NCI-H774 (cell line): ENCODE results near the gene RBM39.
"Not testable (repeated sequence)": the region's sequence is repeated elsewhere in the genome, so short reads cannot be mapped to it uniquely, and the experiment has no call there.

ENCODE experiments used
- DNase-seq: peaks from one replicate; lab custom pipeline; 2025; lab: John Stamatoyannopoulos, UW

RBM39 gene

DNA sequence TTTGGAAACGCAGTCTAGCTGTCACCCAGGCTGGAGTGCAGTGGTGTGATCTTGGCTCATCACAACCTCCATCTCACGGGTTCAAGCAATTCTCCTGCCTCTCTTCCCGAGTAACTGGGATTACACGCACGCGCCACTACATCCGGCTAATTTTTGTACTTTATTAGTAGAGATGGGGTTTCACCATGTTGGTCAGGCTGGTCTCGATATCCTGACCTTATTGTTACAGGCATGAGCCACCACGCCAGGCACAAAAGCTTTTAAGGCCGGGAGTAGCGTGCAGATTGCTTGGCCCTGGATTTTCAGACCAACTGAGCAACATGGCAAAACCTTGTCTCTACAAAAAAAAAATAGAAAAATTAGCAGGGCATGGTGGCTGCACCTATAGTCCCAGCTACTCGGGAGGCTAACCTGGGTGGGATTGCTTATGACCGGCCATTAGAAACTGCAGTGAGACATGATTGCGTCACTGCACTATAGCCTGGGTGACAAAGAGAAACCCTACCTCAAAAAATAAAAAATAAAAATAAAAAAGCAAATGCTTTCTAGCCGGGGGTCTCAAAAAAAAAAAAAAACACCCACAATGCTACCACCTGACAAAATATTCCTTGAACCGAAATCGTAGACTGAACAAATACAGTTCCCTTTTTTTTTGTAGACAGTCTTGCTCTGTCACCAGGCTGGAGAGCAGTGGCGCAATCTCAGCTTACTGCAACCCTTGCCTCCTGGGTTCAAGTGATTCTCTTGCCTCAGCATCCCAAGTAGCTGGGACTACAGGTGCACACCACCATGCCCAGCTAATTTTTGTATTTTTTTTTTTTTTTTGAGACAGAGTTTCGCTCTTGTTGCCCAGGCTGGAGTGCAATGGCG is 15.0 kb downstream of the RBM39 start:
- DNase-seq = no peak

DNA sequence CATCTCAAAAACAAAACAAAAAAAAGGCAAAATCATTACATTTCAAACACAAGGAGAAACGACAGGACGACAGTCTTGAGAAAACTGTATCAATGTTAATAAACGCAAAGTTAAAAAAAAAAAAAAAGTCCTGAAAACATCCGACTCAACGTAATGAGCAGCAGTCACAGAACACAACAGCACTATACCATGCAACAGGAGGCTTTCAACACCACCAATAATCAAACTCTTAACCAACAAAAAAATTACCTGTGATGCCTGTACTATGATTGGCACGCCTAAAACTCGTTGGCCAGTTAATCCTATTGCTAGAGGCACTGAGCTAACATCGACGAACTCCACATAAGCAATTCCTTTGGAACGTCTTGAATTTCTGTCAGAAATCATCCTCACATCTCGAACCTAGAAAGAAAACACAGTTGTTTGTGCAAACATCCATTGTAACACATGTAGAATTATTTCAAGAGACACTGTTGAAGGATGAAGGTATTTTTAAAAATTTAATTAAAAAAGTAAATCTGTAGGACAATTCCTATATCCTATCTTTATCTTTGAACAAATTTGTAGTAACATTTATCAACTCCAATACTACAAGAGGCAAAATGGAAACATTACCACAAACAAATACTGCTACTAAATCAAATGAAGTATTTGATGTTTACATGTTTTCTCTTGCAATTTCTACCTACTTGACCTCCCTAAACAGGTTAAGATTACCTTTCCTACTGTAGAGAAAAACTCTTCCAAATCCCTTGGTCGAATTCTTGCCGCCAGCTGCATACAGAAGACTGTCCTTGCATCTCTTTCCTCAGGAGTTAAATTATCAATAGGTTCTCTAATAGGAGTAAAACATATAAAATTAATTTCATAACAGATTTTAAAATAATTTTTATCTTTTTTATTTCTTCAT is 17.5 kb downstream of the RBM39 start:
- no peak for DNase-seq

DNA sequence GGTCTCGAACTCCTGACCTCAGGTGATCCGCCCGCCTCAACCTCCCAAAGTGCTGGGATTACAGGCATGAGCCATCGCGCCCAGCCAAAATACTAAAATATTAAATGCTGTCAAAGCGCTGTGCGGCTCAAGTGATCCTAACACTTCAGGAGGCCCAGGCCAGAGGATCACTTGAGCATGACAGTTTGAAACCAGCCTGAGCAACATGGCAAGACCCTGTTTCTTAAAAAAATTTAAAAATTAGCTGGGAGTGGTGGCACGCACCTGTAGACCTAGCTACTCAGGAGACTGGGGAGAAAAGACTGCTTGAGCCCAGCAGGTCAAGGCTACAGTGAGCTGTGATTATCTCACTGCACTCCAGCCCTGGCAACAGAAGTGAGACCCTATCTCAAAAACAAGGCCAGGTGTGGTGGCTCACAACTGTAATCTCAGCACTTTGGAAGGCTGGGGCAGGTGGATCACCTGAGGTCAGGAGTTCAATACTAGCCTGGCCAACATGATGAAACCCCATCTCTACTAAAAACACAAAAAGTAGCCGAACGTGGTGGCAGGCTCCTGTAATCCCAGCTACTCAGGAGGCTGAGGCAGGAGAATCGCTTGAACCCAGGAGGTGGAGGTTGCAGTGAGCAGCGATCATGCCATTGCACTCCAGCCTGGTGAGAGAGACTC is 18.3 kb downstream of the RBM39 start:
- DNase-seq = not testable (repeated sequence)

DNA sequence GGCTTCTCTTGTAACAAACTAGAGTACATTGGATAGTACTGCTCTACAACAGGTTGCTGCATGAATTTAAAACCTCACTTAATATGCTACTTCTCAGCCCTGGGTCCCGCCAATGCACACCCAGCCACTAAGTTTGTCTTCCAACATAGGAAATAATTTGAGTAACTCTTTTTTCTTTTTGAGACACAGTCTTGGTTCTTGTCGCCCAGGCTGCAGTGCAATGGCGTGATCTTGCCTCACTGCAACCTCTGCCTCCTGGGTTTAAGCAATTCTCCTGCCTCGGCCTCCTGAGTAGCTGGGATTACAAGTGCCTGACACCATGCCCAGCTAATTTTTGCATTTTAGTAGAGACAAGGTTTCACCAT is 18.8 kb downstream of the RBM39 start:
- DNase-seq = not testable (repeated sequence)

DNA sequence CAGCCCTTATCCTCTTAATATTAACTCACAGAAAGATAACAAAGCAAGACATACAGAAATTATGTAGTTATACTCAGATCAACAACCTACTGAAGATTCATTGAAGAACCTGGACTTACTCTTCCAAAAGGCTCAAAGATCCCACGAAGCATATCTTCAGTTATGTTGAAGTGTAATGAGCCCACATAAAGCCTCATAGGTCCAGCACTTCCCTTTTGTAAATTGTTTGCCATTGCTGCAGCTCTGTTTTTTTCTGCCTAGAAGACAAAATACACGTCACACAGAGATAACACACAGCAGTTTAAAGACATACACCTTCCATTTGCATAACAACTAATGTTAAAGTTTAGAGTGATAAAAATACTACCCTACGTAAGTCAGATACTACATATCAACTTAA is 20.4 kb downstream of the RBM39 start:
- DNase-seq = no peak

DNA sequence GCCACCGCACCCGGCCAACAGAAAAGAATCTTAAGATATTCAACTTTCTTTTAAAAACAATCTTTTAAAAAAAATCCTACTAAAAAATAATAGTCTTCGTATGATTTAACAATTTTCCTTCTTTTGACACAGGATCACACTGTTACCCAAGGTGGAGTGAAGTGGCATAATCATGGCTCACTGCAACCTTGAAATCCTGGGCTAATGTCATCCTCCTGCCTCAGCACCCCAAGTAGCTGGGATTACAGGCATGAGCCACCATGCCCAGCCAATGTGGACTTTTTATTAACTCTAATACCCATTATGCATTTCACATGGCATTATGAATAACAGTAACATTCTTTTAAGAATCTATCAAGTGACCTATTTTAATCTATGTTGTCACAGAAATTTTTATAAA is 20.8 kb downstream of the RBM39 start:
- DNase-seq = no peak

DNA sequence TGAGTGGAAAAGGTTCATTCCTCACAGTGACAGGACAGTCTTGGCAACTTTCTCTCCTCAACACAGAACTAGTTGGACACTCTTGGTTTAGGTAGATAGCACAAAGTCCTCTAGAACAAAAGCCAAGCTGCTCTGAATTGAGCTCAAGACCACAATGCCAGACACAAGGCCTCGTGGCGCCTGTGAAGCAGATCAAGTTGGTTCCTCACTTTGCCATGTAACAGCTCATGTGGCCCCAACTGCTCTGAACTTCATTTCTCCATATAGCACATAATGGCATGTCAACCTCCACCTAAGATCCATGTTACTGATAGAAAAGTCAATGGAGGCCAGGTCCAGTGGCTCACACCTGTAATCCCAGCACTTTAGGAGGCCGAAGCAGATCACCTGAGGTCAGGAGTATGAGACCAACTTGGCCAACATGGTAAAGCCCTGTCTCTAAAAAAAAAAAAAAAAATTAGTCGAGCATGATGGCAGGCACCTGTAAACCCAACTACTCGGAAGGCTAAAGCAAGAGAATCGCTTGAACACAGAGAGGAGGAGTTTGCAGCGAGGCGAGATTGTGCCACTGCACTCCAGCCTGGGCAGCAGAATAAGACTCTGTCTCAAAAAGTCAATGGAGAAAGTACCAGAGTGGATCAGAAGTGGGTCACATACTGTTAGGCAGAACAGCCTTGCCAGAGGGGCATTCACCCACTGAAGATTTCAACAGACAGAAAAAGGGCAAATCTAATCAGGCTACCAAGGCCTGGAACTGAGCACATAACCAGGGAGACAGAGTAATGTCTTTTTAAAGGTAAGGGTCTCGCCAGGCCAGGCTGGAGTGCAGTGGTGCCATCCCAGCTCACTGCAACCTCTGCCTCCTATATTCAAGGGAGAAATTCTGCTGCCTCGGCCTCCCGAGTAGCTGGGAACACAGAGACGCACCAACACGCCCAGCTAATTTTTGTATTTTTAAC is 21.6 kb downstream of the RBM39 start:
- no peak for DNase-seq

DNA sequence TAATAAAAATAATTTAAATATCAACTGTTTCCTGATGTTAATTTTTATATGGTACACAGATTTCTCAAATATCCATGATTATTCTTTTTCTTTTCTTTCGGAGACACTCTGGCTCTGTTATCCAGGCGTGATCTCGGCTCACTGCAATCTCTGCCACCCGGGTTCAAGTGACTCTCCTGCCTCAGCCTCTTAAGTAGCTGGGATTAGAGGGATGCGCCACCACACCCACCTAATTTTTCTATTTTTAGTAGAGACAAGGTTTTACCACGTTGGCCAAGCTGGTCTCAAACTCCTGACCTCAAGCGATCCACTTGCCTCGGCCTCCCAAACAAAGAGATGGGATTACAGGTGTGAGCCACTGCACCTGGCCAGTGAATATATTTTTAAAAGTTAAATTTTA is 22.3 kb downstream of the RBM39 start:
- no peak for DNase-seq

DNA sequence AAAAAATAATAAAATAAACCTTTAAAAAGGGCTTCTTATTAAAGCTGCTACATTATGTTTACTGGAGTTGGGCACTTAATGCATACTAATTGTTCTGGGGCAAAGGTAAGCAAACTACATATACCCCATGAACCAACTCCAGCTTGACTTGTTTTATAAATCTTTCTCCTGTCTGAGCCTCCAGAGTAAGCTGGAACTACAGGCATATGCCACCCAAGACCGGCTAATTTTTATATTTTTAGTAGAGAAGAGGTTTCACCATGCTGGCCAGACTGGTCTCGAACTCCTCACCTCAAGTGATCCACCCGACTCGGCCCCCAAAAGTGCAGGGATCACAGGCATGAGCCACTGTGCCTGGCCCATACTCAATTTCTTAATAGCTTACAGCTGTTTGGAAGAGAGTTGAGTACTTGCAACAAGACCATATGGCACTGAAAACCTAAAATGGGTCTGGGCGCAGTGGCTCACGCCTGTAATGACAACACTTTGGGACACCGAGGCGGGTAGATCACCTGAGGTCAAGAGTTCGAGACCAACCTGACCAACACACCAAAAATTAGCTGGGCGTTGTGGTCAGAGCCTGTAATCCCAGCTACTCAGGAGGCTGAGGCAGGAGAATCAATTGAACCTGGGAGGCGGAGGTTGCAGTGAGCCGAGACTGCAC is 23.0 kb downstream of the RBM39 start:
- DNase-seq = no peak

DNA sequence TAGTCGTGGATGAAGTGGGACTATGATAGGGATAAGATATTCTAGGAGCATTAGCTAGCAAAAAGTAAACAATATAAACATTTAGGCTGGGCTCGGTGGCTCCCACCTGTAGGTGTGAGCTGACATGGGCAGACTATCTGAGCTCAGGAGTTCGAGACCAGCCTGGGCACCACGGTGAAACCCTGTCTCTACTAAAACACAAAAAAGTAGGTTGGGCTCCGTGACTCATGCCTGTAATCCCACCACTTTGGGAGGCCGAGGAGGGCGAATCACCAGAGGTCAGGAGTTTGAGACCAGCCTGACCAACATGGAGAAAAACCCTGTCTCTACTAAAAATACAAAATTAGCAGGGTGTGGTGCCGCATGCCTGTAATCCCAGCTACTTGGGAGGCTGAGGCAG is 23.7 kb downstream of the RBM39 start:
- not testable (repeated sequence) for DNase-seq

DNA sequence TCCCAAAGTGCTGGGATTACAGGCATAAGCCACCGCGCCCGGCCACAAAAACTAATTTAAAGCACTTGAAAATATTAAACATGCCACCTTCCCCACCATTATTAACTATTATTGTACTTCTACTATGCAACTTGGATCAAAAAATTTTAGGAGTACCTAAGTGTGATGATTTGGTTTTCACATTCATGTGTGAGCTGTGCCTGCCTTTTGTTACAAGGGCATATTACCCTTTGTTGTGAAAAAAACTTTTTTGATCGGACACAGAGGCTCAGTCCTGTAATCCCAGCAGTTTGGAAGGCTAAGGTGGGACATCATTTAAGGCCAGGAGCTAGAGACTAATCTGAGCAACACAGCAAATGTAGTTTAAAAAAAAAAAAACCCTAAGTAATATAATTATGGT is 25.7 kb downstream of the RBM39 start:
- no peak for DNase-seq

DNA sequence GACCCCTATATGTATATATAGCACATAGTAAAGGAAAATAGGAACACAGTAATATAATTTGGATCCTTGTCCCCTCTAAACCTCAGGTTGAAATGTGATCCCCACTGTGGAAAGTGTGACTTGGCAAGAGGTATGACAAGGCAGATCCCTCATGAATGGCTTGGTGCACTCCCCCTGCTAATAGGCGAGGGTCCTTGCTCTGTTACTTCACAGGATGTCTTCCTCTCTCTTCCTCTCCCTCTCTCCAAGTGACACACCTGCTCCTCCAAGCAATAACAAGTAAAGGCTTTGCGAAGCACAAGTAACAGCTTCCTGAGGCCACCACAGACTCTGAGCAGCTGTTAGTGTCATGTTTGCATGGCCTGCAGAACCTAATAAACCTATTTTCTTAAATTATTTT is 26.4 kb downstream of the RBM39 start:
- no peak for DNase-seq

DNA sequence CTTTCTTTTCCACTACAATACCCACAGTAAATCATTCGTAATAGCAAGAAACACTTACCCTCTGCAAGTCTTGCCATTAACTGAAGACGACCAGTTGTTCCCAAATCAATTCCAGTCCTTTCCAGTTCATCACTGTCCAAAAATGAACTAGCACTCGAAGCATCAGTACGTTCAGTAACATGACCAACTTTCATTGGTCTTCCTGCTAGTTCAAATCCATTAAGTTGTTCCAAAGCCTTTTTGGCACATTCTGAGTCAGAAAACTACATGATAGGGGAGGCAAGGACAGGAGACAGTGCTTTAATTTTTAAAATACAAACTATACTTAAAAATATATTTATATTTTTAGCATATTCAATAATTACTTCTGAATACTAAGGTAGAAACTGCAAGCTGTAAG is 27.9 kb downstream of the RBM39 start:
- no peak for DNase-seq

DNA sequence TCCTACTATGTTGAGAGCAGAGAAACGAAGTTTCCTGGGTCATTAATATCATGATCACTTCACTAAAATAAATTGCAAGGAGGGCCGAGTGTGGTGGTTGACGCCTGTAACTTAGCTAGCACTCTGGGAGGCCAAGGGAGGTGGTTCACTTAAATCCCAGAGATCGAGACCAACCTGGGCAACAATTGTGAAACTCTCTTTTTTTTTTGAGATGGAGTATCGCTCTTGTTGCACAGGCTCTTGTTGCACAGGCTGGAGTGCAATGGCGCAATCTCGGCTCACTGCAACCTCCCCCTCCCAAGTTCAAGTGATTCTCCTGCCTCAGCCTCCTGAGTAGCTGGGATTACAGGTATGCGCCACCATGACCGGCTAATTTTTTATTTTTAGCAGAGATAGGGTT is 28.9 kb downstream of the RBM39 start:
- not testable (repeated sequence) for DNase-seq

DNA sequence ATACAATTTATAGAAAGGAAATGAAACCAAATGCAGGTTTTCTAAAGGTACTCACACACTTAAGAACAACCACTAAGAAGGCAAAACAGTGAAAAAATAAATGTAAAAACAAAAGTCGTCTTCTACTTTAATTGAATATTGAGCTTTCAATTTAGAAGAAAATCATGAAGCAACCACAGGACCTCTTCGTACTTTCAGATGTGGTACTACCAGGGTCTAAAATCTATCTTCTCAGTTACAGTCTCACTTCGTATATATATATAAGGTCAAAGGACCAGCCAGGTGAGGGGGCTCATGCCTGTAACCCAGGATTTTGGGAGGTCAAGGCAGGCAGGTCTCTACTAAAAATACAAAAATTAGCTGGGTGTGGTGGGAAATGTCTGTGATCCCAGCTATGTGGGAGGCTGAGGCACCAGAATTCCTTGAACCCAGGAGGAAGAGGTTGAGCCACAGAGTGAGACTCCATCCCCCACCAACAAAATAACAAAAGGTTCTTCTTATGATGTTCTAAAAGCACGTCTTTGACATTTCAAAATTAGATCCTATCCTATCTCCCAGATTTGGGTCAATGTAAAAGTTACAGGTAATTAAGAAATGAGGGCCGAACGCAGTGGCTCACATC is 30.4 kb downstream of the RBM39 start:
- DNase-seq = no peak

DNA sequence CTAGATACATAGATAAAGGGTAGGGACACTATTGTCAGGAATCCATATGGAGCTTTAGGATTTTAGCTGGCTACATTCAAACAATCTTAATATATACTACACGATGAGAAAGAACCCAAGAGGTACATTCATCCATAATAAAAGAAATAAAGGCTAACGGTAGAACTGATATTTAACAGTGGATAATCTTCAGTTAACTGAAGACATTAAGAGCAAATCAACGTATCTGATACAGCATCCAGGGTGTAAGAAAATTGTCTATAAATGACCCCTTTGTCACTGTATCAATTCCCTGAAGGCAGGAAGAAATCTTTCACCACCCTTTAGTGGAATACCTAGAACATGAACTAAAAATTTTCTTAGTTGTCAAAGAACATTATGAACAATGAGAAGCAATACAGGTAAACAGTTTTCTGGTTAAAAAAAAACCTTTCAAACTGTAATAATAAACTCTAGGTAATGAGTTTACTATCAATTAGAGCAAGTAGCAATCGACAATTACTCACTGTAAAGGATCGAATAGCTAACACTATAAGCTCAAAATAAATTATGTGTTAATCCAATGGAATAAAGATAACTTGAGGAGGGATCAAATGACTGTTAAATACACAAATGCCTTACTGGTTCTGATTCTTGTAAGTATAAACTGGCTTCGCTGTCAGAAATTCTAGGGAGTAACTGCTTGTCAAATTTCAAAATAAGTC is 31.0 kb downstream of the RBM39 start:
- DNase-seq = no peak

DNA sequence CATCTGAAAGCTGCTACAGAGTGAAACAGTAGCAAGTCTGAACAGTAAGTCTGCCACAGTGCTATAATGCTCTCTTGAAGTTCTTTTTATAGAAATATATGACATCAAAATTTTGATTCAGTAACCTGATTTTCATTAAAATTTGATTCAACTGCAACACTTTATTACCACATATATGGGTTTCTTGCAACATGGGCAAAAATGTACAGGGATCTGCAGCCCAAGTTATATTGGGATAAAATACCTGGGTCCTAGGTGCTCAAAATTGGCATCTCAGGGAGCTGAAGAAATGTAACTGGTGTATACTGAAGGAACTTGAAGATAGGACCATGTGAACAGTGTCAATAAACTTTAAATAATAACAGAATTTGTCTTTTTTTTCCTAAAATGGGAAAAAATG is 32.0 kb downstream of the RBM39 start:
- DNase-seq = no peak

DNA sequence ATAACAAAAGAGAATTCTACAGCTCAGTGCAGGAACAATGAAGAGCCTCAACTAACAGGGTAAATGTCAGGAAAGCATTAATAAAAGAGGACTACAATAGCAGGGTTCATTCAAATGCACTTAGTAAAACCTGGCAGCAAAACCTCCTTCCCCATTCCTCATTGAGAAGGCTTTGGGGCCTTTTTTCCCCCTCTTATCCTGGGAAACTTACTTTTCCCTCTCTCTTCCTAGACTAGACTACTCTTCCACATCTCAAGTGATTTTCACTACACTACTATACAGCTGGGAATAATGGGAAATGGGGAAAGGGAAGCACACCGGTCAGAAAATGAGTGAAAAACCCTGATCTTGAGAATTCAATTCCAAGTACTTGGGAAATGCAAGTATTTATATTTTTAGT is 32.8 kb downstream of the RBM39 start:
- no peak for DNase-seq

DNA sequence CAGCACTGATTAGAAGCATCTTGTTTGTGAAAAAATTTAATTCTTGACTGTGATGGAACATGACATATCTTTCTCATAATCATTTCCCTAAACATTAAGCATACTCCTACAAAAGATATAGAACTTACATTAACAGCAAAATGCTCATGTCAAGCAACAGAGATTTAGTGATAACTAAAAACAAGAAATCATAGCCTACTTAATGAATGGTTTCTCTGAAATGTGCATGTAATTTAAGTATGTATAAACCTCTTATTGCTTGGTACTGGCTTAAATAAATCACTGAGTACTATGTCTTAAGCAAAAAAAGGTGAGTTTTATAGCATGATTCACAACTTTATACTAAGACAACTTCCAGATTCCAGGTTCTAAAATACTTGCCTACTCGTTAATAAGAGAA is 33.6 kb downstream of the RBM39 start:
- no peak for DNase-seq
